Measurements from ENCODE around the gene SNX24. TPM values are rescaled to one million over a fixed set of nuclear protein-coding genes. Genes with fewer than 3 reads are reported as not detected.
"Not testable (repeated sequence)": the region's sequence is repeated elsewhere in the genome, so short reads cannot be mapped to it uniquely, and the experiment has no call there.

Gene SNX24
- total RNA-seq, 5 donors from 2014 or later (not counting 1 experiment from before 2014, with no cell fraction given): 2.2 to 4.9 (median 3.8) TPM

GRCh38 chr5:122906768-122907167 lies 61.4 kb downstream of the SNX24 start:
- no peaks in the 10 kb centered on the region for H3K27me3 ChIP-seq (replicated peaks in 1 of 2; ENCODE audit: control insufficient read depth in 2 of 2, extremely low read depth in 1 of 2, insufficient read depth in 2 of 2, low read length in 1 of 2)
- no peaks in the 10 kb centered on the region for H3K36me3 ChIP-seq (ENCODE audit: control insufficient read depth in 2 of 2, extremely low read depth in 1 of 2, insufficient read depth in 1 of 2, low read length in 1 of 2)
- no peak overlapping the region for H3K27ac ChIP-seq (ENCODE audit: low read length)
- H3K4me3 ChIP-seq (ENCODE audit: control insufficient read depth in 1 of 2, extremely low read depth in 1 of 2, low read length in 1 of 2): no peak overlapping the region
- Mint-ChIP-seq H3K27ac (no peak overlapping the region), H3K4me1 (peaks cover 15 to 17% (median 16%) of the 10 kb centered on the region in 3 donors), H3K9me3 (no peaks in the 10 kb centered on the region), H3K36me3 (no peaks in the 10 kb centered on the region), H3K27me3 (no peaks in the 10 kb centered on the region), H3K4me3 (no peak overlapping the region)
- no peaks in the 10 kb centered on the region for H3K9me3 ChIP-seq
- 92% methylated on average over 2 of the region's 4 CpGs for WGBS (ENCODE audit: insufficient coverage)
- H3K4me1 ChIP-seq (ENCODE audit: control insufficient read depth in 1 of 2, extremely low read depth in 1 of 2, insufficient read depth in 2 of 2, low read length in 2 of 2): peaks cover 0 to 16% of the 10 kb centered on the region in 2 experiments
- ChIA-PET CTCF (no interaction called here), POLR2A (no interaction called here)
- ATAC-seq (replicated peaks in 1 of 4) (no peak), DNase-seq (no peak)

- H3K27me3 Mint-ChIP-seq: no peaks in the 10 kb centered on the region
- no peaks in the 10 kb centered on the region for H3K36me3 Mint-ChIP-seq
- H3K4me3 Mint-ChIP-seq: no peak overlapping the region
- WGBS (ENCODE audit: insufficient coverage): no CpG with 5 or more reads among the region's 3 CpGs
- Histone ChIP-seq H3K36me3 (ENCODE audit: control insufficient read depth in 2 of 2, extremely low read depth in 1 of 2, insufficient read depth in 1 of 2, low read length in 1 of 2) (no peaks in the 10 kb centered on the region), H3K4me1 (ENCODE audit: control insufficient read depth in 1 of 2, extremely low read depth in 1 of 2, insufficient read depth in 2 of 2, low read length in 2 of 2) (peaks cover 0 to 11% of the 10 kb centered on the region in 2 experiments), H3K4me3 (ENCODE audit: control insufficient read depth in 1 of 2, extremely low read depth in 1 of 2, low read length in 1 of 2) (no peak overlapping the region), H3K27me3 (replicated peaks in 1 of 2; ENCODE audit: control insufficient read depth in 2 of 2, extremely low read depth in 1 of 2, insufficient read depth in 2 of 2, low read length in 1 of 2) (no peaks in the 10 kb centered on the region), H3K9me3 (no peaks in the 10 kb centered on the region), H3K27ac (ENCODE audit: low read length) (no peak overlapping the region)
- no peak for ATAC-seq (replicated peaks in 1 of 4)
- no peak for DNase-seq
- no peak overlapping the region for H3K27ac Mint-ChIP-seq
- H3K9me3 Mint-ChIP-seq: no peaks in the 10 kb centered on the region
- H3K4me1 Mint-ChIP-seq: peaks cover 10 to 12% (median 11%) of the 10 kb centered on the region in 3 donors
- ChIA-PET CTCF (no interaction called here), POLR2A (interaction anchor here in 1 of 2 donors (0.6 kb wide), 1 partner anchor 60 kb away, joined by 3 read pairs; no protein-coding TSS in a partner anchor)
Measured at GRCh38 chr5:122907276-122907675, 61.9 kb downstream of the SNX24 start.

- CTCF ChIA-PET: no interaction called here
- H3K4me1 Mint-ChIP-seq: peaks cover 2 to 4% (median 2%) of the 10 kb centered on the region in 3 donors
- DNase-seq (no peak), ATAC-seq (replicated peaks in 1 of 4) (no peak)
- H3K9me3 Mint-ChIP-seq: no peaks in the 10 kb centered on the region
- Histone ChIP-seq H3K27me3 (replicated peaks in 1 of 2; ENCODE audit: control insufficient read depth in 2 of 2, extremely low read depth in 1 of 2, insufficient read depth in 2 of 2, low read length in 1 of 2) (no peaks in the 10 kb centered on the region), H3K4me1 (ENCODE audit: control insufficient read depth in 1 of 2, extremely low read depth in 1 of 2, insufficient read depth in 2 of 2, low read length in 2 of 2) (peaks cover 0 to 3% of the 10 kb centered on the region in 2 experiments), H3K4me3 (ENCODE audit: control insufficient read depth in 1 of 2, extremely low read depth in 1 of 2, low read length in 1 of 2) (no peak overlapping the region), H3K27ac (ENCODE audit: low read length) (no peak overlapping the region), H3K36me3 (ENCODE audit: control insufficient read depth in 2 of 2, extremely low read depth in 1 of 2, insufficient read depth in 1 of 2, low read length in 1 of 2) (no peaks in the 10 kb centered on the region), H3K9me3 (no peaks in the 10 kb centered on the region)
- no peaks in the 10 kb centered on the region for H3K27me3 Mint-ChIP-seq
- POLR2A ChIA-PET: interaction anchor here in 1 of 2 donors (0.6 kb wide), 1 partner anchor 61 kb away, joined by 3 read pairs; no protein-coding TSS in a partner anchor
- no peak overlapping the region for H3K27ac Mint-ChIP-seq
- no peaks in the 10 kb centered on the region for H3K36me3 Mint-ChIP-seq
- no peak overlapping the region for H3K4me3 Mint-ChIP-seq
- 95% methylated on average over 3 of the region's 6 CpGs for WGBS (ENCODE audit: insufficient coverage)
Measured at GRCh38 chr5:122908108-122908507, 62.7 kb downstream of the SNX24 start.

- POLR2A ChIA-PET: no interaction called here
- no peaks in the 10 kb centered on the region for H3K36me3 Mint-ChIP-seq
Measured at GRCh38 chr5:122908662-122909061, 63.2 kb downstream of the SNX24 start.

GRCh38 chr5:122909470-122910100 lies 64.2 kb downstream of the SNX24 start:
- no peak overlapping the region for H3K27ac ChIP-seq (ENCODE audit: low read length)
- ATAC-seq (replicated peaks in 1 of 4) (no peak), DNase-seq (no peak)
- Mint-ChIP-seq H3K36me3 (no peaks in the 10 kb centered on the region), H3K27ac (no peak overlapping the region), H3K4me1 (no peaks in the 10 kb centered on the region), H3K27me3 (no peaks in the 10 kb centered on the region), H3K4me3 (no peak overlapping the region), H3K9me3 (no peaks in the 10 kb centered on the region)
- H3K9me3 ChIP-seq: no peaks in the 10 kb centered on the region
- H3K27me3 ChIP-seq (replicated peaks in 1 of 2; ENCODE audit: control insufficient read depth in 2 of 2, extremely low read depth in 1 of 2, insufficient read depth in 2 of 2, low read length in 1 of 2): no peaks in the 10 kb centered on the region
- WGBS (ENCODE audit: insufficient coverage): 96% methylated on average over 3 of the region's 5 CpGs
- POLR2A ChIA-PET: interaction anchor here in 1 of 2 donors (0.6 kb wide), 1 partner anchor 42 kb away, joined by 5 read pairs; no protein-coding TSS in a partner anchor
- no peaks in the 10 kb centered on the region for H3K36me3 ChIP-seq (ENCODE audit: control insufficient read depth in 2 of 2, extremely low read depth in 1 of 2, insufficient read depth in 1 of 2, low read length in 1 of 2)
- CTCF ChIA-PET: no interaction called here
- H3K4me3 ChIP-seq (ENCODE audit: control insufficient read depth in 1 of 2, extremely low read depth in 1 of 2, low read length in 1 of 2): no peak overlapping the region
- H3K4me1 ChIP-seq (ENCODE audit: control insufficient read depth in 1 of 2, extremely low read depth in 1 of 2, insufficient read depth in 2 of 2, low read length in 2 of 2): no peaks in the 10 kb centered on the region

More at GRCh38 chr5:122908662-122909061, 63.2 kb downstream of the SNX24 start:
- H3K4me1 Mint-ChIP-seq: no peaks in the 10 kb centered on the region
- no peak overlapping the region for H3K4me3 Mint-ChIP-seq
- H3K27me3 Mint-ChIP-seq: no peaks in the 10 kb centered on the region
- CTCF ChIA-PET: no interaction called here
- no peak overlapping the region for H3K27ac Mint-ChIP-seq
- ATAC-seq (replicated peaks in 1 of 4): no peak
- H3K27me3 ChIP-seq (replicated peaks in 1 of 2; ENCODE audit: control insufficient read depth in 2 of 2, extremely low read depth in 1 of 2, insufficient read depth in 2 of 2, low read length in 1 of 2): no peaks in the 10 kb centered on the region
- H3K4me1 ChIP-seq (ENCODE audit: control insufficient read depth in 1 of 2, extremely low read depth in 1 of 2, insufficient read depth in 2 of 2, low read length in 2 of 2): no peaks in the 10 kb centered on the region
- DNase-seq: no peak
- no peaks in the 10 kb centered on the region for H3K36me3 ChIP-seq (ENCODE audit: control insufficient read depth in 2 of 2, extremely low read depth in 1 of 2, insufficient read depth in 1 of 2, low read length in 1 of 2)
- no peak overlapping the region for H3K27ac ChIP-seq (ENCODE audit: low read length)
- no peak overlapping the region for H3K4me3 ChIP-seq (ENCODE audit: control insufficient read depth in 1 of 2, extremely low read depth in 1 of 2, low read length in 1 of 2)
- WGBS (ENCODE audit: insufficient coverage): 57% methylated on average over 1 of the region's 6 CpGs
- H3K9me3 ChIP-seq: no peaks in the 10 kb centered on the region
- no peaks in the 10 kb centered on the region for H3K9me3 Mint-ChIP-seq

- H3K9me3 Mint-ChIP-seq; H3K36me3 ChIP-seq (ENCODE audit: control insufficient read depth in 2 of 2, extremely low read depth in 1 of 2, insufficient read depth in 1 of 2, low read length in 1 of 2); H3K27me3 Mint-ChIP-seq; H3K4me1 Mint-ChIP-seq; H3K27ac Mint-ChIP-seq; H3K9me3 ChIP-seq; H3K36me3 Mint-ChIP-seq; H3K4me1 ChIP-seq (ENCODE audit: control insufficient read depth in 1 of 2, extremely low read depth in 1 of 2, insufficient read depth in 2 of 2, low read length in 2 of 2); H3K27ac ChIP-seq (ENCODE audit: low read length); CTCF ChIA-PET; H3K4me3 Mint-ChIP-seq; ATAC-seq (replicated peaks in 1 of 4); H3K4me3 ChIP-seq (ENCODE audit: control insufficient read depth in 1 of 2, extremely low read depth in 1 of 2, low read length in 1 of 2); H3K27me3 ChIP-seq (replicated peaks in 1 of 2; ENCODE audit: control insufficient read depth in 2 of 2, extremely low read depth in 1 of 2, insufficient read depth in 2 of 2, low read length in 1 of 2); DNase-seq; POLR2A ChIA-PET: not testable (repeated sequence)
- WGBS (ENCODE audit: insufficient coverage): no CpG with 5 or more reads among the region's 20 CpGs
Measured at GRCh38 chr5:122913436-122913835, 68.0 kb downstream of the SNX24 start.
